CD4-positive, alpha-beta T cell treated with Interleukin-21 for 1 hour (primary cell): ENCODE measurements around the gene CNTNAP2.
A peak's percentile ranks its signal among the peaks of the same experiment; 100 is the strongest.

Source experiments
- DNase-seq: peaks from one replicate; pipeline ENCODE4 v3.0.0-alpha.2; 2020

Gene CNTNAP2

DNA sequence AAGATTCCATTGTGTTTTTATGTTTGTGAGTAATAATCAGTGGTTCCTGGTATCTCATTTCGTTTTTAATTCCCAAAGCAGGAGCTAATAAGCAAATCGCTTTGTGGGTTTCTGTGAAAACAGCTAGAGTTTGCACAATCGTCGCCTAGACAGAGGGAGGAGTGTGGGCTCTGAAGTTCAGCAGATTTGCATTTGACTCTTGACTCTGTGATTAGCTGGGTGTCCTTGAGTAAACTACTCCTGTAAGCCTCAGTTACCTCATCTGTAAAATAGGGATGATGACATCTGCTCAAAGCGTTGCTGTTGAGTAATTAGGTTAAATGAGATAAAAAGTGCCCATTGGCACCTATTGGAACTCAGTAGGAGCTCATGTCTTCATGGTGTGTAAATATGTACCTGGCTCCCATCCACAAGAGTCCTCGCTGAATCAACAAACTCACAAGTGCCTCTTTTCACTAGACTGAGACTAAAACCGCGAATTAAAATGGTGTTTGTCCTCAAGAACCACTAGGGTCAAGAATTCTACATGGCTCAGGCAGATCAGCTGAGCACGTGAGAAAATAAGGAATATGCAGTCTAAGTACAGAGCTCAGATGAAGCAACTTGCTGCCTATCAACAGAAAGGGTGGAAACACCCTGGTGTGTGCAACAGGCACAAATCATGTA is 2088.2 kb downstream of the CNTNAP2 start:
- DNase-seq = no peak

DNA sequence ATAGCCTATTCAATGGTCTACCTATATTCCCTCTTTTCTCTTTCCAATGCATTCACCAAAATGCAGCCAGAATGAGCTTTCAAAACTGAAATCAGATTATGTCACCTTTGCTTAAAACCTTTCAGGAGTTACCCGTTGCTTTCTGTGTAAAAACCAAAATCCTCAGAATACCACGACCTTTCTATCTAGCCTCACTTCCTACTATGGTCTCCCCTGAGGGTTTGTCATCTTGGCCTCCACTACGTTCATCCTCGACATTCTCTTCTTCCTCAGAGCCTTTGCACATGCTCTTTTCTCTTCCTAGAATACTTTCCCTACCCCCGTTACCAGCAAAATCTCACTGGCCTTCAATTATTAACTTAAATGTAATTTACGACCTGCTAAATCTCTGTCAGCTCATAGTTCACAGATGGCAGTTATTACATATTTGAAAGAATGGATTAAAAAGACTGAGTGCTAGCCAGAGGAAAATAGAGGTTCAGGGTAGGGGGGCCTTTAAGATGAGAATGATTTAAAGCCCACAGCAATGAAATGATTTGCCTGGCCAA is 2093.1 kb downstream of the CNTNAP2 start:
- DNase-seq = no peak

DNA sequence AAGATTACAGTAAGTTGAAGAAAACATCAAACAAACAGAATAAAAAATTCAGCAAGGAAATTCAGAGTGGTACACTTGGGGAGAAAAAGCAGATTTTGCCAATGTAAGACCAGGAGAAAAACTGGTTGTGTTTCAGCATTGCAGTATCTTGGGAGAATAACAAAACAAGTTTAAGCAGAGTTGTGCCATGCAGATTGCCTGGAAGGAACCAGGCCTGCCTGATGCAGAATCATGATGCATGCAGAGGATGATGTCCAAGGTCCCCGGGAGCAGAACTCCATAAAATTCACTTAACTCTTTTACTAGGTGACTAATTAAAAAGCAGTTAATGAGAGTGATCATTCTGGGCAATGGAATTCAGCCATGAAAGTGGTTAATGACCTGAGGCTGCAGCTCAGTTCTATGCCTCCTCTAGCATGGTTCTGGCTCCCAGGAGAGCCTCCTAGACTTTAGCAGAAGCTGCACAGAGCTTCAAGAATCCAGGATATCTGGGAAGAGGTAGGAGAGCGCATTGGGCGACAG is 2094.3 kb downstream of the CNTNAP2 start:
- no peak for DNase-seq

DNA sequence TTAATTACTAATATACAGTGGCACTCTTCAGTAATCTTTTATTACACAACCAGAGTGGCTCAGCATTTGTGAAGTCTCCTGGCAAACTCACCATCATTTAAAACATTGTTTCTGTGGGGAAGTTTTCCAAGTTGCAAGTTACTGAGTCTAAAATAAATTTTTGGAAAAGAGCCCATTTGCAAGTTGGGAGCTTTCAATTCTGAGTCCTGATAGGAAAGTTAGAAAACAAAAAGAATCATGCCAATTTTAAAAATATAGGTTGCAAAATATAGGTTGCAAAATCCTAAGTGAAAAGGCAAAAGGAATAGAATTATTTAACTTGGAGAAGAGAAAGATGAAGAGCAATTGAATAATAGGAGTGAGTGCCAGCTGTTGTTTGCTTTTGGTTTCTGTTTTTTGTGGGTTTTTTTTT is 2095.1 kb downstream of the CNTNAP2 start:
- DNase-seq = no peak

DNA sequence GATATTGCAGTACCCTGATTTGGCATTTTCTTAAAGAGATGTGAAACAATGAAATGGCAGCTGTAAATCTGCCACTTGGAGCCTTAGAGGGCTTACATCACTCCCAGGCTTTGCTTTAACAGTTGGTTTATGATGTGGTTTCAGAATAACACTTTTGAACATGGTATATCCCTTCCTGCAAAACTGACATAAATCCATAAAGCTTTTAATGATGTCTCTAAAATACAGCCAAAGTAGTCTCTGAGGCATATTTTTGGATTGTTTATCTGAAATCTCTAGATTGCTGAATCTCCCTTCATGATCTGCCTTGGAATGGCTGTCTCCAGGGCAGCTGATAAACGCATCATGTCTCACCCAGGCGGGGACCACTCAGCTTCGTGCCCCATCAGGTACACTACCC is 2096.1 kb downstream of the CNTNAP2 start:
- DNase-seq = no peak

DNA sequence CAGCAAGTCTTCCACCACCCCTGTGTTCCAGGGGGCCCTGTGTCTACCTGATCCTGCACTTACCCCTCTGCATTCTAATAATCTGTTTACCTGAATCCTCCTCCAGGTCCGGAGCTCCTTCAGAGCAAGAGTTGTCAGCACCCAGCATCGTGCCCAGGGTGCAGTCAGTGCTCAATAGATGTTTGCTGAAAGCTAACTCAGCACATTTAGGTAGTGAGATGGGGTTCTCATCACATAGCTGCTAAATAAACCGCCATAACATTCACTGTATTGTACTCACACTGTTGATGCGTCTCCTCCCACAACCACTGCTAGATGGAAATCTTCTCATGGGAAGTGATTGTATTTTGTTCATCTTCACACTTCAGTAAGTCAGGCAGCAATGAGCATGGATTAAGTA is 2097.5 kb downstream of the CNTNAP2 start:
- DNase-seq = no peak

DNA sequence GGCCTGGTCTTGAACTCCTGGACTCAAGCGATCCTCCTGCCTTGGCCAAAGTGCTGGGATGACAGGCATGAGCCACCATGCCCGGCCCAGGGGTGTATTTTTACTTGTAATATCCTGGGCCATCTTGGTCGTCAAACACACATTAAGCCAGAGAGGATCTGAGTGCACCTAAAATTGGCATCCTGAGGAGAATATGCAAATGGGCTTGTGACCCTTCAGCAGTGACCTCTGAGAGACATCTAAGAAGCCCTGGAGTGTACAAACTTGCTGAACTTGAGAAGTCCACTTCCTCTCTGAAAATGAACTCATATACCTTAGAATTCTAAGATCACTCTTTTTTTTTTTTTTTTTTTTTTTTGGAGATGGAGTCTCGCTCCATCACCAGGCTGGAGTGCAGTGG is 2102.0 kb downstream of the CNTNAP2 start:
- DNase-seq = no peak

DNA sequence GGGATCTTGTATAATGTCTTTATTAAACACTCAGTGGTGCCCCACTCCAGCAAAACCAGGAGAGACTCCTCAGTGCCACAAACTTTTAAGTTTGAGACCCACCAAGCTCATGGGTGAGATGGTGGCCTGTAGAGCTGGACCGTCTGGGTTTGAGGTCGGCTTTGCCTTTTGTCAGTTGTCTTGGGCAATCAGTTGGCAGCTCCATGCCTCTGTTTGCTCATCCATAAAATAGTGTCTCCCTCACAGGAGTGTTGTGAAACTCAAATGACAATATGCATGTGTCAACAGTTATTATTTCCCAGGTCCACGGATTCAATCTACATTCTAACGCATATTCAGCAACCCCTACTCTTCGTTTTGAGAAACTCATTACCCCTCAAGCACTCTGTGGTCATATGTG is 2106.1 kb downstream of the CNTNAP2 start:
- no peak for DNase-seq

DNA sequence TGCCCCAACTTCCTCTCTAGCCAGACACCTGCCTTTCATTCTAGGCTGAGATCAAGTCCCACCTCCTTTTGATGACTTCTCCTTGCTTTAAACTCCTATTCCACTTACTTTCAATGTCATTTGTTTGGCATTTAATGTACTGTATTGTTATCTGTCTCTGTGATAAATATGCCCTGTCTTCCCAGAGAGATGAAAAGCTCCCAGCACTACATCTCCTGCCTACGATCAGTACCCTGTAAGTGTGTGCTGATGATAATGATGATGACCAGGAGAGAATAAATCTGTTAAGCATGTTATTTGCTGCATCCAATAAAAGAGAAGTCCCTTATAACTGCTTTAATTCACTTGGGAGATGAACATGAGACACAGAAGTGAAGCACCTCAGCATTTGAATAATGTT is 2106.6 kb downstream of the CNTNAP2 start:
- no peak for DNase-seq

DNA sequence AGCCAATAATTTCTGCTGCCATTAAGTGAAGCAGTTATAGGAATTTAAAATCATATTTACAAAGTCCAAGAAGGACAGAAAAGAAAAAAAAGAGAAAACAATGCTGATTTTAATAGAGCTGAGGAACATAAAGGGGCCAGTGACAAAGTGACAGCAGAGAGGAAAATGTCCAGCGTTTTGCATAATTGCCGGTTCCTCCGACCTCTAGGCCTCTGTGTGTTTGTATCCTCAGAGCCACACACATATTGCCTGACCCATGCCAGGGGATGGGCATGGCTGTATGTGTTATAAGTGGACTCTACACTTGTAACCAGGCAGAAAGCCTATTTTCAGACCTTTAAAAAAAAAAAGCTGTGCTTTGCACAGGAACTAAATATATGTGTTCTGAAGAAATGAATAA is 2107.1 kb downstream of the CNTNAP2 start:
- no peak for DNase-seq

DNA sequence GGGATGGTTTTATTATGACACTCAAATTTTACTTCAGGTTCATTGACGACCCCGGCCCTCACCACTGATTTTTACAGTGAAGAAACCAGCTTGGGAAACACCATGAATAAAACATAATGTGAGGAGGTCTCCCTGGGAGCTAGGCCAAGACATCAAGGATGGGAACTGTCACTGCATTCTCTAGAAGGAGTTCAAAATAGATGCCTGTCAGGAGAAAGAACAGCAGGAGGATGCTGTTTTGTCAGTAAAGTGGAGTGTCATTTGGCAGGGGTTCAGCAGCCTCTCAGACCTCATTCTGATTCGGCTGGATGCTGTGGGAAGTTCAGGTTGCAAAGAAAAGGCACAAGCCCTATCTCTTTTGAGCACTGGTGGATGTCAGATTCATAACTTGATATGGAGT is 2113.7 kb downstream of the CNTNAP2 start:
- DNase-seq = no peak

DNA sequence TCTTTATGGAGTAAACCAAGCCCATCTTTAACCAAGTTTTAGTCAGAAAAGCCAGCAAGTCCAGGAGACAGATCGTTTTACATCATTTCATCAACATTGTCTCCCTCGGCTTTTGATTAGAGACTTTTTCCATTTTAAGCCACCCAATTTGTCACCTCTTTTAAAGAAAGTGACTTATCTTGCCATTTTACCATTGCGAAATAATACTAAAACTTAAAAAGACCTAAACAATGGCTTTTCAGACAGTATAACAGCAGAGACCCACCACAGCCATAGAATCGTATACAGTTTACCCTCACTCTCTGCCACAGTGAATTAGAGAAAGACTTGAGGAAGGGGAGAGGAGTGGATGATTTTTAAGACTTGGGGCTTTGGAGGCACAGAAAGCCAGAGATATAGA is 2114.3 kb downstream of the CNTNAP2 start:
- DNase-seq = no peak

DNA sequence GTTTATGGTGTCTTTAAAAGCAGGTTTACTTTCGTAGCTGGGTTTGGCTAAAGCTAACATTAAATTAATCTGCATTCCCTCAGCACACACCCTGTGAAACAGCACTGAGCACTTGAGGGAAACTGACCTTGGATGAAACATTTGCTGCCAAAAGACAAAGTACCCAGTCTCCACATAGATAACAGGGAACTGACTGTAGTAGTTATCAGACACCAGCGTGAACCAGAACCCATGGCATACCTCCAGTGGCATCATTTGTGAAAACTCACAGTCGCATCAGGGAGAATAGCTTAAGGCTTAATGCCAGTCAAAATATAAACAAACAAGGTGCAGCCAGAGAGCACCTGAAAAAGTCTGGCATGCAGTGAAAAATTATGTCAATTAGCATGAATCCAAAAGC is 2116.2 kb downstream of the CNTNAP2 start:
- no peak for DNase-seq

DNA sequence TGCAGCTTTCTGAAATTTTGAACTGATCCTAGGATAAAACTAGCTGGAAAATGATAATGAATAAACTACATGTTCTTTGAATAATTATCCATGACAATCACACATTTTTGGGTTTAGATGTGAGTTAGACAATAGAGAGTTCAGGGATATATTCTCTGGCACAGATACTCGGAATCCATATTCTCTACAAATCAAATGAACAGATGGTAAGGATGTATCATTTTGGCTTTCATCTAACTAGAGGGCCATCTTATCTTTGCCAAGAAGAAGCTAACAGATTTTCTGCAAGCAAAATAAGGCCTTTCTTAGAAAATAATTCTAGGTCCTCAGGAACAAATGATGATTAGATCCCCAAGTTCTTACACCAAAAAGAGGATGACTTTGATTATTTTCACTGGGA is 2118.1 kb downstream of the CNTNAP2 start:
- DNase-seq = no peak

DNA sequence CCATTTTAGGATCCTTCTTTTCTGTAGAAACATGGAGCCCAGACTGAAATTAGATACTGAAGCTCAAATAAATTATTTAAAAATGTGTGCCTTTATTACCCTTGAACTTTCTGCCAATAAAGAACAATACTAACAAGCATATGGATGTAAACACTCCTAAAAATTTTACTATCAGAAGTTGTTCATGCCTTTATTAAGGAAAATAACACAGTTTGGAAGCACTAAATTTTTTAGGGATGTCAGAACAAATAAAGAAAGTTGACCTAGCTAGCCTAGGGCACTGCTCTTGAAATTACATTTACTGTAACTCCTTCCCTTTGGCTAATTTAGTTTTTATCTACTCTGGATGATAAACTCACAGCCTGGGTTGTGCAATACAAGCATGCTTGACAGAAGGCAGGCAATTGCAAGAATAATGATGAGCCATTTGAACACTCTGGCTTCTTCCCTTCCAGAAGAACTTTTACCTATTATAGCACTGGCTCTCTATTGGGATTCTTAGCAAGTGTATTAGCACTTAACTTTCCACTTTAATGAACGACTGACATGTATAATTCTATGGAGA is 2122.2 kb downstream of the CNTNAP2 start:
- no peak for DNase-seq

DNA sequence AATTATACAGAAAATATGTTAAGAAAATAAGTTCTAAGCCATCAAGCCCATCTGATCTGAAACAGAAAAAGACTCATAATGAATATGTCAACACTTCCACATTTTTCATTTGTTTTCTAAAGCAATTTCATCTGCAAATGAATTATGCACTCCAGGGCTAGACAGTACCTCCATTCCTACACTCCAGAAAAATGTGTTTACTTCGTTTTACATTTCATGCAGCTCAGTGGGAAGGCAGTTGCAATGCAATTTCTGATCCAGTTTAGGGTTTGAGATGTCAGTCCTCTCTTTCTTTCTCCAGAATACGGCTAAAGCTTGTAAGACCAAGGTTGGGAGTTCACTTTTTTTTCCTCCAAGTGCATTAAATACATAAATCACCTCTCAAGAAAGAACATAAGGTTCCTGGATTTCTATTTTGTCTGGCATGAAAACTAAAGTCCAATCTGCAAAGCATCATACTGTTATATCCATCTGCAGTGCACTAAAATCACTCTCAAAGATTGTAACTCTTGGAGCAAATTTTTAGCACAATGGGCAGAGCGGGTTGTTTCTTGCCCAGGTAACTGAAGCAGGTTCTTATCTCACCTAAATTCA is 2125.2 kb downstream of the CNTNAP2 start:
- no peak for DNase-seq

DNA sequence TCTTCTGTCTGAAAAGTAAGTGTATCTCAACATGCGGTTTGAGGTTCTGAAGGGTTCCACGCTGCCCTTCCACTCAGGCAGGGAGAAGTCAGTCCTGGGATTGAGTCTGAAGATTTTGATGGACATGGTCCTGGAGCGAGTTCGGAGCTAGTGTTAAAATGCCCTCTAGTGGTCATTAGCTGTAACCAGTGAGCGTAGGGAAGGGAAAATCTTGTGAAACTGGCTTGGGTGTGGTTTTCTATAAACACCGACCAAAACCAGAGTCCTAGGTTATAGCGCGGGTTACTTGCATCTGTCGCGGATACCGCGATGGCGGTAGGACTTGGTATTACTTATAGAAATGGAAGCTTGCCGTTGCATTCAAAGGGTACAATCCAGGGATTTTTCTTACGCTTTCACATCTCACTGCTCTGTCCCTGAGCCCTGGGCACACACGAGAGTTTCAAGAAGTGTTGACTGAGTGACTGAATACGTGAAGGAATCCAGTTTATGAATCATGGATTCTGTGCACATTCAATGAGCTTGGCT is 2125.8 kb downstream of the CNTNAP2 start:
- peak; percentile 2 for DNase-seq

DNA sequence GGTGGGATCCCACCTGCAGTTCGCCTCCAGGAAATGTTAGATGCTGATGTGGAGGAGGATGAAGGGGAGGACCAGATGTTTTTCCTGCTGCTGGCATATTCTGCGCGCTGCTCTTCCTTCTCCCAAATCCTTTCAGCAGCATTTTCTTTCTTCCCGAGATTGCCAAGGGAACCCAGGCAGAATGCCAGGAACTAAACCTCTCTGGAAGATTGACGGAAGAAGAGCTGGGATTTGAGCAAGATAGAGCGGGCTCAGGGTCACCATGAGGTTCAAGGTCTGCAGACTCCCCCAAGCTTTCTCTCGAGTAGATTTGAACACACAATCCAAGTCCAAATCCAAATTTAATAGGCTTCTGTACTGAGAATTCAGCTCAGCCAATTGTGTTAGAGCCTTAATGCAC is 2128.8 kb downstream of the CNTNAP2 start:
- DNase-seq = no peak

DNA sequence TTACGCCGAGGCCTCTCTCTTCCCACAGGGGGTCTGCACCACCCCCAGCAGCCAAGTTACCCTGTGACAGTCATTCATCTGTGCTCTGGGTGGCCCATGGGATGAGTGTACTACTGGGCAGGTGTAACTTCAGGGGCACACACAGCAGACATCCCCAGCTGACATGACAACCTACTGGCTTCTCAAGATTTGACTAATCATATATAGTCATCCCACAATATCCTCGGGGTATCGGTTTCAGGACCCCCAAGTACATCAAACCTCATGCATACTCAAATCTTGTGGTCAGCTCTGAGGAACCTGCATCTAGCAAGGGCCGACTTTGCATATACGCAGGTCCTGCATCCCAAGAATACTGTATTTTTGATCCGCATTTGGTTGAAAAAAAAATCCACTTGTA is 2137.0 kb downstream of the CNTNAP2 start:
- DNase-seq = no peak

DNA sequence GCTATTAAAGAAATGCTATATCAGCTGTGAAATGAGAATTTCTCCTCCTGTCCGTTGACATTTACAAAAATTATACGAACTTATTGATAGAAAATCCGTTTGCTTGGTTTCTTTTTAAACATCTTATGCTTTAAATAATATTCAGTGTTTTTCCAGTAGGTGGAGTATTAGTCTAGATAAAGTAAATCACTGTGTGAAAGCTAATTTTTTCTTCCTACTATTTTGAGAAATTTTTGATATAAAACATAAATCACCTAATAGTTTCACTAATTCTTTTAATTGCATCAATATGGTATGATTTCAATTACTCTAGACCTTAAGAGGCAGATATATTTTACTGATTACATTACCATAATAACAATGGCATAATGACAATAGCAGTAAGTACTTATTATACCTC is 2138.7 kb downstream of the CNTNAP2 start:
- no peak for DNase-seq

DNA sequence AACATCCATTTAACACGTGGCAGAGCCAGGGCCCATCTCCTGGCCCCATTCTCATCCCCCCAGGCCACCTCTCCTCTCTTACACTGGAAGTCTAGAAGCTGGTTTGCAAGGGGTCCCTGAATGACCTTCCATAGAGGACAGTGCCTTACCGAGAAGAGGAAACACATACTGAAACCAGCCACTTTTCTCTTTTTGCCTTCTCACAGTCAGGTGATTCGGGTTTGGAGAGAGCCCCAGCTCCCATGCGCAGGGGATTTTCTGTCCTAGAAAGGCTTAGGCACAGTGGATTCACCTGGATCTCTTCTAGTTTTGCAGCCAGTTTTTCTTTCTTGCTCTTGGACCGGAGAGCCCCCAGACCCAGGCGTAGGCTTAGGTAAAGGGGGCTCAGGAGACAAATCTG is 2139.8 kb downstream of the CNTNAP2 start:
- no peak for DNase-seq

DNA sequence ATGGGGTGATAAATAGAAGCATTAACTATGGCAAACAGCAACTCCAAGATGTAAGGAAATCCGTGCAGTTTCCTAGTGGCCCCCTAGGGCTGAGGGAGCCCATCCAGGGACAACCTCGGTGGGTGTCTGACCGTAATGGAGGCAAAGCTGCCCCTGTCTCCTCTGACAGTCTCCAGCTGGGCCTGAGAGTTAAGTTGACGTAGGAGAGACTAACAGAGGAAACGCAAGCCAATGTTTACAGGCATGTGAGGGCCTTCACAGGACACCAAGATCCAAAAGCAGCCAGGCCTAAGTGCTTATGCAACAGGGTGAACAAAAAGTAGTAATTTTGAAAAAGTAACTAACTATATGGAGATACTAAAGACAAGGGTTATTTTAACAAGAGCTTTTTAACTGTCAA is 2144.0 kb downstream of the CNTNAP2 start:
- no peak for DNase-seq

DNA sequence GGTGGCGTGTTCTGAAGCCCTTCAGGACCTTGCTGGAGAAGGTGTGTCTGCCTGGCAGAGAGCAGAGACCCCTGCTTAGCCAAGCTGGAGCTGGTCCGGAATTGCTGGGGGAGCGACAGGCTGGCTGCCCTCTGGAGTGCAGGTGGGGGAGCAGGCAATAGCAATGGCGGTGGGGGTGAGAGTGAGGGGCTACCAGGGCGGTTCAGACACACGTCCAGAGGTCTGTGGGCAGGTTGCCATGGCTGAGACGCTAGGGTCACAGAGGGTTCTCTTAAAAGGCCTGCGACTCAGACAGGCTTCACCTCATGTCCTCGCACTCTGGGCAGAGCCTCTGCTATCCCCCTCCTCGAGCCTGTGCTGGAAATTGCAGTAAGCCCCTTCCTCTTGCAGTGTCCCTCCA is 2144.9 kb downstream of the CNTNAP2 start:
- no peak for DNase-seq
